Fibroblast of lung (primary cell): ENCODE data around the gene DNAJC7.

Experiments
- EZH2 ChIP-seq: IDR thresholded peaks from 2 replicates; pipeline ENCODE4 v1.5.1; 2012; ENCODE audit warnings: low read length, control low read depth, mild to moderate bottlenecking; ENCODE audit errors: missing control alignments
- TF ChIP-seq, protein P1 (sequence below), 2 donors: IDR thresholded peaks in 1 of 2; conservative IDR thresholded peaks in 1 of 2; 1 replicate in 1 of 2; 2 replicates in 1 of 2; pipeline ENCODE4 v1.5.1; 2011 to 2012; ENCODE audit warnings: low read length in 2 of 2, control low read depth in 1 of 2, inconsistent platforms in 1 of 2, low read depth in 1 of 2, mild to moderate bottlenecking in 1 of 2

DNA sequence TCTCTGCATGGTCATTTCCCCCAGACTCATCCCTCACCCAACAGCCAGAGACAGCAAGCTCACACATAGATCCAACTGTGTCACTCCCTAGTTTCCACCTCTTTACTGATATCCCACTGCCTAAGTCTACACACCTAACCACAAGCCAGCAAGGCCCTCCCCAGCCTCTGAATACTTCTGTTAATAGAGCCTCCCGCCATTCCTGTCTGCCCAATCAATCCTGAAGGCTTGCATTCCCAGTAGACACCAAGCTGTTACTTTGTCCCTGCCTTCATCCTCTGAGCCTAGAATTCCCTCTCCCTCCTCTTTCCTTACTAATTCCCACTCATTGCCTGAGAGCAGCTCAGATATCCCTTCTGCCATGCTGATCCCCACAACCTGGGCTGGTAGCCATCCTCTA, 28.5 kb upstream of the DNAJC7 start:
- TF ChIP-seq, protein P1, sequence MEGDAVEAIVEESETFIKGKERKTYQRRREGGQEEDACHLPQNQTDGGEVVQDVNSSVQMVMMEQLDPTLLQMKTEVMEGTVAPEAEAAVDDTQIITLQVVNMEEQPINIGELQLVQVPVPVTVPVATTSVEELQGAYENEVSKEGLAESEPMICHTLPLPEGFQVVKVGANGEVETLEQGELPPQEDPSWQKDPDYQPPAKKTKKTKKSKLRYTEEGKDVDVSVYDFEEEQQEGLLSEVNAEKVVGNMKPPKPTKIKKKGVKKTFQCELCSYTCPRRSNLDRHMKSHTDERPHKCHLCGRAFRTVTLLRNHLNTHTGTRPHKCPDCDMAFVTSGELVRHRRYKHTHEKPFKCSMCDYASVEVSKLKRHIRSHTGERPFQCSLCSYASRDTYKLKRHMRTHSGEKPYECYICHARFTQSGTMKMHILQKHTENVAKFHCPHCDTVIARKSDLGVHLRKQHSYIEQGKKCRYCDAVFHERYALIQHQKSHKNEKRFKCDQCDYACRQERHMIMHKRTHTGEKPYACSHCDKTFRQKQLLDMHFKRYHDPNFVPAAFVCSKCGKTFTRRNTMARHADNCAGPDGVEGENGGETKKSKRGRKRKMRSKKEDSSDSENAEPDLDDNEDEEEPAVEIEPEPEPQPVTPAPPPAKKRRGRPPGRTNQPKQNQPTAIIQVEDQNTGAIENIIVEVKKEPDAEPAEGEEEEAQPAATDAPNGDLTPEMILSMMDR (conservative IDR thresholded peaks at IDR 0.05 in 1 of 2, IDR thresholded peaks at IDR 0.05 in 1 of 2; ENCODE audit: low read depth in 1 of 2, low read length in 2 of 2): no peak
- TF ChIP-seq EZH2: no peak
